Smooth muscle cell (in vitro differentiated cells): ENCODE results near the gene SERAC1. TPM values are rescaled to one million over a fixed set of nuclear protein-coding genes. Genes with fewer than 3 reads are reported as not detected.

Experiments used
- DNase-seq: peaks from one replicate; lab custom pipeline; 2025; ENCODE audit not compliant: unreplicated experiment; lab: John Stamatoyannopoulos, UW
- H2AFZ ChIP-seq: fragments of 200-600 bp; sonication (generic); 2 replicates; pipeline ENCODE4 v1.6.0; 2016; ENCODE audit warnings: antibody characterized with exemption, low read depth, mild to moderate bottlenecking
- H3F3A ChIP-seq: fragments of 200-600 bp; sonication (generic); 2 replicates; pipeline ENCODE4 v1.6.0; 2017; ENCODE audit warnings: antibody characterized with exemption, low read depth
- H3K27ac ChIP-seq: fragments of 200-600 bp; sonication (generic); 2 replicates; pipeline ENCODE4 v1.5.1; 2016; ENCODE audit warnings: low read depth, mild to moderate bottlenecking
- H3K27me3 ChIP-seq: fragments of 200-600 bp; sonication (generic); 2 replicates; pipeline ENCODE4 v1.6.1; 2016; ENCODE audit warnings: low read depth, mild to moderate bottlenecking
- H3K36me3 ChIP-seq: fragments of 200-600 bp; sonication (generic); 2 replicates; pipeline ENCODE4 v1.5.1; 2016; ENCODE audit warnings: low read depth
- H3K4me1 ChIP-seq: fragments of 200-600 bp; sonication (generic); 2 replicates; pipeline ENCODE4 v1.5.1; 2016; ENCODE audit warnings: low read depth
- H3K4me2 ChIP-seq: fragments of 200-600 bp; sonication (generic); 2 replicates; pipeline ENCODE4 v1.6.0; 2016; ENCODE audit warnings: mild to moderate bottlenecking
- H3K4me3 ChIP-seq: fragments of 200-600 bp; sonication (generic); 2 replicates; pipeline ENCODE4 v1.5.1; 2016; ENCODE audit warnings: mild to moderate bottlenecking
- H3K79me2 ChIP-seq: fragments of 200-600 bp; sonication (generic); 2 replicates; pipeline ENCODE4 v1.6.0; 2016; ENCODE audit warnings: low read depth, mild to moderate bottlenecking
- H3K9ac ChIP-seq: fragments of 200-600 bp; sonication (generic); 2 replicates; pipeline ENCODE4 v1.6.0; 2016; ENCODE audit warnings: low read depth
- H3K9me3 ChIP-seq: fragments of 200-600 bp; sonication (generic); replicated peaks from 2 replicates; pipeline ENCODE4 v1.5.1; 2016; ENCODE audit warnings: low read depth
- H4K20me1 ChIP-seq: fragments of 200-600 bp; sonication (generic); 2 replicates; pipeline ENCODE4 v1.6.0; 2016; ENCODE audit warnings: low read depth
- CTCF ChIP-seq: fragments of 200-600 bp; sonication (generic); IDR thresholded peaks from 2 replicates; pipeline ENCODE4 v1.5.1; 2017; ENCODE audit warnings: borderline replicate concordance, mild to moderate bottlenecking, antibody characterized with exemption; ENCODE audit not compliant: insufficient read depth, poor library complexity, severe bottlenecking
- WGBS: methylation state at CpG from one replicate; pipeline ENCODE4 v1.1.7; 2016; ENCODE audit warnings: low lambda C conversion rate; 5-methylcytosine and 5-hydroxymethylcytosine counted together
- polyA plus RNA-seq: library from polyadenylated mRNA; unstranded; fragments of >200 nt; fragmentation: Nextera tagmentation; extraction: Ambion mirVana; gene quantifications from 2 replicates; pipeline ENCODE4 v1.2.1, GENCODE V29; 2016
- total RNA-seq: library from RNA; depleted of rRNA; stranded (reverse); fragments of >200 nt; gene quantifications from 2 replicates; pipeline ENCODE4 v1.2.3, GENCODE V29; 2014

The SERAC1 gene
- total and polyA plus RNA-seq, 2 experiments from 2014 or later = 2.6 to 5.6 TPM

- Histone ChIP-seq H3K4me1 (no peaks in the 10 kb centered on the region), H3K36me3 (peaks cover 3% of the 10 kb centered on the region), H3K4me2 (no peak overlapping the region), H3K4me3 (no peak overlapping the region), H3K27me3 (no peaks in the 10 kb centered on the region), H4K20me1 (no peaks in the 10 kb centered on the region), H3K27ac (no peak overlapping the region), H2AFZ (no peak overlapping the region), H3K79me2 (peaks cover 11% of the 10 kb centered on the region), H3K9ac (no peak overlapping the region), H3F3A (no peaks in the 10 kb centered on the region), H3K9me3 (no peaks in the 10 kb centered on the region)
- WGBS = 97% methylated on average over 3 of the region's 3 CpGs
- no peak for DNase-seq
- TF ChIP-seq CTCF = no peak
Observed at GRCh38 chr6:158175111-158175510, 7.0 kb upstream of the SERAC1 start.

GRCh38 chr6:158174514-158174913 is 6.5 kb upstream of the SERAC1 start:
- Histone ChIP-seq H4K20me1 (no peaks in the 10 kb centered on the region), H3K4me2 (no peak overlapping the region), H3K27ac (no peak overlapping the region), H3K79me2 (peaks cover 11% of the 10 kb centered on the region), H3F3A (peaks cover 4% of the 10 kb centered on the region), H3K4me1 (no peaks in the 10 kb centered on the region), H3K36me3 (peaks cover 3% of the 10 kb centered on the region), H3K9me3 (no peaks in the 10 kb centered on the region), H3K4me3 (no peak overlapping the region), H2AFZ (no peak overlapping the region), H3K9ac (no peak overlapping the region), H3K27me3 (no peaks in the 10 kb centered on the region)
- 94% methylated on average over 2 of the region's 2 CpGs for WGBS
- DNase-seq = no peak
- no peak for TF ChIP-seq CTCF

- Histone ChIP-seq H3K27ac (no peak overlapping the region), H3K9me3 (no peaks in the 10 kb centered on the region), H3F3A (peaks cover 4% of the 10 kb centered on the region), H4K20me1 (no peaks in the 10 kb centered on the region), H3K4me1 (no peaks in the 10 kb centered on the region), H3K9ac (no peak overlapping the region), H3K4me3 (no peak overlapping the region), H3K79me2 (peaks cover 11% of the 10 kb centered on the region), H3K36me3 (peaks cover 3% of the 10 kb centered on the region), H2AFZ (no peak overlapping the region), H3K27me3 (no peaks in the 10 kb centered on the region), H3K4me2 (no peak overlapping the region)
- 90% methylated on average over 2 of the region's 2 CpGs for WGBS
- TF ChIP-seq CTCF = no peak
- no peak for DNase-seq
Observed at GRCh38 chr6:158174024-158174423, 6.0 kb upstream of the SERAC1 start.

GRCh38 chr6:158172001-158172400 is 3.9 kb upstream of the SERAC1 start:
- Histone ChIP-seq H3K79me2 (peaks cover 11% of the 10 kb centered on the region), H3K27ac (no peak overlapping the region), H3K9me3 (no peaks in the 10 kb centered on the region), H3K4me3 (no peak overlapping the region), H3K27me3 (no peaks in the 10 kb centered on the region), H3F3A (peaks cover 4% of the 10 kb centered on the region), H2AFZ (no peak overlapping the region), H3K4me2 (no peak overlapping the region), H3K4me1 (no peaks in the 10 kb centered on the region), H3K36me3 (peaks cover 3% of the 10 kb centered on the region), H3K9ac (no peak overlapping the region), H4K20me1 (no peaks in the 10 kb centered on the region)
- WGBS = 94% methylated on average over 5 of the region's 5 CpGs
- no peak for DNase-seq
- no peak for TF ChIP-seq CTCF
